ENCODE results near the gene PAPPA.

PAPPA gene

GRCh38 chr9:116432051-116432450 lies 278.5 kb downstream of the PAPPA start:
- DNase-seq = no peak

- no peak for DNase-seq
Measured at GRCh38 chr9:116434314-116434713, 280.7 kb downstream of the PAPPA start.

GRCh38 chr9:116435706-116436105 lies 282.1 kb downstream of the PAPPA start:
- no peak for DNase-seq

DNA sequence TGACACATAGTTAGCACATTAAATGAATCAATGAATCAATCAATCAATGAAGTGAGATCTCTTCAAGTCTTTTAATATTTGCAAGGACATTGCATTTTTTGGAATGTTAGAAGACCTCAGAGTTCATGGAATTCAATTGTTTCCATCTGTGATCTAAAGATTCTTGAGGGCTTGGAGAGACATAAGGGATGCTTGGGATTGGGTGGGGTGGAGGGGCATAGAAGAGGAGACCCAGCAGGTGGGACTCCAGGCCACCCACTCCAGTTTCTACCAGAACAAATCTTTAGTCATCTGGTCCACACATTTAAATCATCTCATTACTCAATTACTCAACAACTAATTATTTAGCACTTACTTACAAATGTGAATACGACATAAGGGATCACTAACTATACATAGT lies 282.5 kb downstream of the PAPPA start:
- DNase-seq = no peak

DNA sequence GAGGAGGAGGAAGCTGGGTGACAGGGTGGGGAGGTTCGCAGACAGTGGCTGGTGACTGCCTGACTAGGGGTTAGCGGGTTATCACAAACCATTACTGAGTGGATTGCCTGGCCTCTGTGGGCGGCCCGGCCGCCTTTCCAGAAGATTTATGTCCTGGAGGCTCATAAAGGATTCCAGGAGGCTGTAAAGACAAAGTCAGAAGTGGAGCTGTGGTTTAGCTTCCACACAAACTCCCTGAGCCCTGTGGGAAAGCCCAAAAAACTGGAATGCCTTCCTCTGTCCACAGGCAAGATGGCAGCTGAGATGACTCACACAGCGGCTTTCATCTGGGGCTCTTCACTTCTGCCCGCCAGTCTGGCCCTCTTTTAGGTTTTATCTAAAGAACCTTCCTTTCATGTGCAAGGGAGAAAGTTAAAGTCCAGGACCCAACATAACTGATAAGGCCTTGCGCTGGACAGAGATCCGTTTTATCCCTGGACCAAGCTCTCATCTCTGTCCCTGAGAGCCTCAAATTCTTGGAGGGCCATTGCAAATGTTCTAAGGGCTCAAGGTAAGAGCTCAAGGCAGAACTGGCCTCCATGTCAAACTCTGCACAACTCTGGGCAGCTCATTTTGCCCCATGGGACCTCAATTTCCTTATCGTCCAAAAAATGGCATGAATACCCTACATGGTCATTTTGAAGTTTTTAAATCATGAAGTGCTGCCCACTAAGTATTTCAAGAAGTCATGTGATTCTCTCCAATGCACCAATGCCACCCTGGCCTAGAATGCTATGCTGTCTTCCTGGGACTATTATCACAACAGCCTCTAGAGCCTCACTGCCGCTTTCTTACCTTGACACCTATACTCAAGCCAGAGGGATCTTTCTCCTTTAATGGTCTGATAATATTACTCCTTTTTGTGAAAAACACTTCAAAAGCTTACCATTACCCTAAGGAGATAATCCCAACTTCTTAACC lies 284.1 kb downstream of the PAPPA start:
- no peak for DNase-seq

GRCh38 chr9:116442528-116442927 lies 288.9 kb downstream of the PAPPA start:
- DNase-seq = no peak

GRCh38 chr9:116447934-116448333 lies 294.3 kb downstream of the PAPPA start:
- no peak for DNase-seq

DNA sequence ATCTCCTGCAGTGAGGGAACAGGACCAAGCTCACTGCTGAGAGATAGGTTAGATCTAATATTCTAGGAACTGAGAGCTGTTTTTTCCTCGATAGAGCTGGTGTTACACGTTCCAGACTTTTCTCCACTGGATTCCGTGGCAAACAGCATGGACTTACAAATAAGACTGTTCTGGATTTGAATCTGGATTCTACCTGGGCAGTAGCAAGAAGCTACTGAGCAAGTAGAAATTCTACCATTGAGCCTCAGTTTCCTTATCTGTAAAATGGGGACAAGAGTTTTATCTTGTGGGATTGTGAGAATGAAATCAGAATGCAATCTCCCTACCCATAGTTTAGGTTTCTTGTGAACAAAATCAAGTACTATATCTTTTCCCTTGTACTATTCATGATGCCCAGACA lies 294.8 kb downstream of the PAPPA start:
- DNase-seq = no peak

- no peak for DNase-seq
Measured at GRCh38 chr9:116449949-116450348, 296.4 kb downstream of the PAPPA start.

DNA sequence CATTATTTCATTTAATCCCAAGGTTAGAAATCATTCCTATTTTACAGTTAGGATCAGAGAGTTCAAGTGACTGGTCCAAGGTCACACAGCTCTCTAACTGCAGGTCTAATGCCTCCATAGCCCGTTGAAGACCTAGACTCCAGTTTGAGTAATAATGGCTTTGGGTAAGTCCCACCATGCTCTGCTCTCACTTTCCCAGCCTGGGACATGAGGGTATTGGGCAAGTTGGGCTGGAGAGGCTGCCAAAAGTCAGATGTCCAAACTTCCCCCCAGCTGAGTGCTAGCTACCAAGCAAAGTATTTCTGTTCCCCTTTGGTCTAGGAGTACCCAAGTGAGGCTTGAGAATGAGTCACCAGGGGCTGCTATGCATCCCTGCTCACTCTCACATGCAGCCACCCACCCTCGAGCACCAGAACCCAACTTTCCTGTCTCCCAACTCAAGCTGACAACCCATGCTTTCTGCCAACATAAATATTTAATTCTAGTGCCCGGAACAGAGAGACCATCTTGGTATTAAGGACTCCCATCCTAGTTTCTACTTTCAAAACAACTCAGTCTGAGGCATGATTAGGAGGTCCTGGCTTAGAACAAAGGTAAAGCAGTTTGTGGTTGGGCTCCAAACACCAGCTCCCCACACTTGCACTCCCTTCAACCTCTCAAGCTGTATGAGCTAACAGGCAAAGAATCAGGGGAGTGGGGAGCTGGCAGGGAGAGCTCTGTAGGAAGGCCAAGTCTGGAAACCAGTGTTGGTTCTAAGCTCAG lies 297.0 kb downstream of the PAPPA start:
- no peak for DNase-seq

- no peak for DNase-seq
Measured at GRCh38 chr9:116451500-116452115, 298.0 kb downstream of the PAPPA start.
